Measurements from ENCODE around the gene GHR. TPM values are rescaled to one million over a fixed set of nuclear protein-coding genes. Genes with fewer than 3 reads are reported as not detected.

Gene GHR
- polyA plus RNA-seq, 1 donor (not counting 4 experiments of a cell fraction or from before 2014, with no cell fraction given) = 1.8 TPM

GRCh38 chr5:42582723-42583122 lies 159.5 kb downstream of the GHR start:
- no peaks in the 10 kb centered on the region for H3K36me3 ChIP-seq (ENCODE audit: control insufficient read depth in 2 of 2, extremely low read depth in 1 of 2, insufficient read depth in 2 of 2, low read length in 2 of 2)
- H3K4me3 ChIP-seq (ENCODE audit: control insufficient read depth in 2 of 3, extremely low read depth in 1 of 3, insufficient read depth in 2 of 3, low read depth in 1 of 3, low read length in 3 of 3) = no peak overlapping the region
- H3K27ac ChIP-seq (ENCODE audit: control insufficient read depth, insufficient read depth, low read length) = no peak overlapping the region
- H3K27me3 ChIP-seq (ENCODE audit: control insufficient read depth, extremely low read depth, insufficient read depth, low read length) = no peaks in the 10 kb centered on the region
- FAIRE-seq (no peak), DNase-seq (ENCODE audit: low read depth, low spot score) (no peak)
- TF ChIP-seq CTCF (optimal IDR thresholded peaks at IDR 0.05 in 1 of 3, IDR thresholded peaks at IDR 0.05 in 1 of 3, conservative IDR thresholded peaks at IDR 0.05 in 1 of 3; ENCODE audit: extremely low read depth in 1 of 3, insufficient read depth in 2 of 3, low read length in 3 of 3) (no peak), EZH2 (IDR thresholded peaks at IDR 0.05; ENCODE audit: low read length) (no peak)
- no peaks in the 10 kb centered on the region for H3K9me3 ChIP-seq (ENCODE audit: control insufficient read depth, low read depth, low read length)
- H3K9me1 ChIP-seq (ENCODE audit: control insufficient read depth, extremely low read depth, insufficient read depth, low read length) = no peaks in the 10 kb centered on the region
- no peak overlapping the region for H3K4me2 ChIP-seq (ENCODE audit: control insufficient read depth, extremely low read depth, insufficient read depth, low read depth, low read length)
- no peaks in the 10 kb centered on the region for H4K20me1 ChIP-seq (ENCODE audit: control insufficient read depth, extremely low read depth, insufficient read depth, low read length)
- no peak overlapping the region for H3K9ac ChIP-seq (ENCODE audit: control insufficient read depth, extremely low read depth, insufficient read depth, low read length)
- H3K79me2 ChIP-seq (ENCODE audit: control insufficient read depth, insufficient read depth, low read length) = no peaks in the 10 kb centered on the region
- dilution Hi-C loops (cut with MboI; ENCODE audit: extremely low pct_ligation_motif_present, low sequenced_read_pairs) = no loop called here
- no peak overlapping the region for H2AFZ ChIP-seq (ENCODE audit: control insufficient read depth, low read length)
- H3K4me1 ChIP-seq (ENCODE audit: control insufficient read depth, extremely low read depth, insufficient read depth, low read length) = peaks cover 3% of the 10 kb centered on the region

GRCh38 chr5:42583322-42583721 lies 160.1 kb downstream of the GHR start:
- peak; percentile 48 for DNase-seq (ENCODE audit: low read depth, low spot score)
- no peaks in the 10 kb centered on the region for H3K79me2 ChIP-seq (ENCODE audit: control insufficient read depth, insufficient read depth, low read length)
- TF ChIP-seq CTCF (optimal IDR thresholded peaks at IDR 0.05 in 1 of 3, IDR thresholded peaks at IDR 0.05 in 1 of 3, conservative IDR thresholded peaks at IDR 0.05 in 1 of 3; ENCODE audit: extremely low read depth in 1 of 3, insufficient read depth in 2 of 3, low read length in 3 of 3) (peak; percentile 72 to 87 (median 78)), EZH2 (IDR thresholded peaks at IDR 0.05; ENCODE audit: low read length) (no peak)
- H3K4me2 ChIP-seq (ENCODE audit: control insufficient read depth, extremely low read depth, insufficient read depth, low read depth, low read length) = no peak overlapping the region
- H3K9ac ChIP-seq (ENCODE audit: control insufficient read depth, extremely low read depth, insufficient read depth, low read length) = no peak overlapping the region
- H3K9me1 ChIP-seq (ENCODE audit: control insufficient read depth, extremely low read depth, insufficient read depth, low read length) = no peaks in the 10 kb centered on the region
- H3K4me3 ChIP-seq (ENCODE audit: control insufficient read depth in 2 of 3, extremely low read depth in 1 of 3, insufficient read depth in 2 of 3, low read depth in 1 of 3, low read length in 3 of 3) = no peak overlapping the region
- H3K27me3 ChIP-seq (ENCODE audit: control insufficient read depth, extremely low read depth, insufficient read depth, low read length) = no peaks in the 10 kb centered on the region
- H2AFZ ChIP-seq (ENCODE audit: control insufficient read depth, low read length) = no peak overlapping the region
- no peaks in the 10 kb centered on the region for H4K20me1 ChIP-seq (ENCODE audit: control insufficient read depth, extremely low read depth, insufficient read depth, low read length)
- H3K9me3 ChIP-seq (ENCODE audit: control insufficient read depth, low read depth, low read length) = no peaks in the 10 kb centered on the region
- peak; percentile 88 for FAIRE-seq
- H3K36me3 ChIP-seq (ENCODE audit: control insufficient read depth in 2 of 2, extremely low read depth in 1 of 2, insufficient read depth in 2 of 2, low read length in 2 of 2) = no peaks in the 10 kb centered on the region
- dilution Hi-C loops (cut with MboI; ENCODE audit: extremely low pct_ligation_motif_present, low sequenced_read_pairs) = no loop called here
- no peak overlapping the region for H3K27ac ChIP-seq (ENCODE audit: control insufficient read depth, insufficient read depth, low read length)
- H3K4me1 ChIP-seq (ENCODE audit: control insufficient read depth, extremely low read depth, insufficient read depth, low read length) = peaks cover 3% of the 10 kb centered on the region
